ENCODE measurements around the gene LILRA2.
"Not testable (repeated sequence)": the region's sequence is repeated elsewhere in the genome, so short reads cannot be mapped to it uniquely, and the experiment has no call there.

The LILRA2 gene

GRCh38 chr19:54571715-54572615 is 1.6 kb upstream of the LILRA2 start:
- not testable (repeated sequence) for DNase-seq

DNA sequence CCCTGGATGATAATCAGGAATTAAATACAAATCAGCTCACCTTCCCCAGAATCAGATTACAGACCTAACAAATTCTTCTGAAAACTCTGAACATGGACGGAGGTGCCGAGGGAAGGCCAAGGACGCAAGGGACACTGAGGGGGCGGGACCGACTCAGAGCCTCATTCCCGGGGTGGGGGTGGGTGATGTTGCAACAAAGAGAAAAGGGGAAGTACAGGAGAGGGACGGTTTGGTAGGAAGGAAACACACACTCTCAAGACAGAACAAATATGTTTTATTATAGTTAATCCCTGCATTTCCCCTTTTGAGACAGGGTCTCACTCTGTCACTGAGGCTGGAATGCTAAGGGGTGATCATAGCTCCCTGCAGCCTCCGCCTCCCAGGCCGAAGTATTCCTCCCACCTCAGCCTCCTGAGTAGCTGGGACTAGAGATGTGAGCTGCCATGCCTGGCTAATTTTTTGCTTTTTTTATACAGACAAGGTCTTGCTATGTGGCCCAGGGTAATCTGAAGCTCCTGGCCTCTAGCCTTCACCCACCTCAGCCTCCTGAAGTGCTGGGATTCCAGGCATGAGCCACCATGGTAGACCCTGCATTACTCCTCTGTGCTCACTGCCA is 786 bp upstream of the LILRA2 start:
- DNase-seq = no peak

GRCh38 chr19:54574051-54574450 is 461 bp downstream of the LILRA2 start:
- no peak for DNase-seq

- DNase-seq = no peak
Observed at GRCh38 chr19:54574527-54575056, 1.0 kb downstream of the LILRA2 start.

DNA sequence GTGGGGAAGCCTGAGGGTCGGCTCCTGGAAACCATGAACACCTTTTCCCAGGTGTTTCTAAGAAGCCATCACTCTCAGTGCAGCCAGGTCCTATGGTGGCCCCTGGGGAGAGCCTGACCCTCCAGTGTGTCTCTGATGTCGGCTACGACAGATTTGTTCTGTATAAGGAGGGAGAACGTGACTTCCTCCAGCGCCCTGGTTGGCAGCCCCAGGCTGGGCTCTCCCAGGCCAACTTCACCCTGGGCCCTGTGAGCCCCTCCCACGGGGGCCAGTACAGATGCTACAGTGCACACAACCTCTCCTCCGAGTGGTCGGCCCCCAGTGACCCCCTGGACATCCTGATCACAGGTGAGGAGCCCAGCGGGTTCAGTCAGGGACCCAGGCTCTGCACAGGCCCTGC is 1.6 kb downstream of the LILRA2 start:
- not testable (repeated sequence) for DNase-seq

DNA sequence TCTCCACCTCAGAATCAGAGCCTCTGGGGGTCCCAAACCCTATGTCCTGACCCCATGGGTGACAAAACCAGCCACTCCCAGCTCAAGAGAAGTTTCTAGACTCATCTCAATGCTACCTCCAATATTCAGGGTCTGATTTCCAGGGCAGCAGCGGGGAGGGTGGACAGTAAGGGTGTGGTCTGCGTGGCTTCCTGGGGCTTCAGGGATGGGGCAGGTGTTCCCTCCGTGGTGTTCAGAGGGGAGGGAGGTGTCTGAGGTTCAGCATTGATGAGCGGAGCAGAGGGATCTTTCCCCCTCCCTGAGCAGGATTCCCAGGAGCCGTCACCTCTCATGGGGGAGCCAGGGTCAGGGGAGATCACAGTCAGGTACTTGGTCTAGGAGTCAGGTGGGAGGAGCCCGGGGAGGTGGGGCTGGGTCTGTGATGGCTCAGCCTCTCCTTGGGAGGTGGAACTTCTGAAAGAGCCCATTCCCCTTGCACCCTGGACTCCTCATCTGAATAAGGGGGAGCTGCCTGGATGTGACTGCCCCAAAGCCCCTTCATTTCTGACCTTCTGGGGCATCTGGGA is 2.9 kb downstream of the LILRA2 start:
- no peak for DNase-seq

DNA sequence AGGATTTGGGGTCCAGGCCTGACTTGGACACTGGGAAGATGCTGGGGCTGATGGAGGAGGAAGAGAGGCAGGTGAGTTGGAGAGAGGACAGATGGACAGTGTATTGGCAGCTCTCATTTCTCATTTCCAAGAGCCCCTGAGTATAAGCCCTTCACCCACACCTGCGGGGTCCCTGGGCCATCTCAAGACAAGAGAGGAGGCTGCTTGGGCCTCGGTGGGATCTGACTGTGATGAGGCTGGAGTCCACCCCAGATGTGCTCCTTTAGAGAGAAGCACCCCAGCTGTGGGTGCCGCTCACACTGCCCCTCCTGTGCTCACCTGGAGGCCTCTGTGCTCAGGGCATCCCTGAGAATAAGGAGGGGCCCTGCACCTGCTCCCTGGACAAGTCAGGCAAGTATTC is 3.7 kb downstream of the LILRA2 start:
- DNase-seq = no peak

DNA sequence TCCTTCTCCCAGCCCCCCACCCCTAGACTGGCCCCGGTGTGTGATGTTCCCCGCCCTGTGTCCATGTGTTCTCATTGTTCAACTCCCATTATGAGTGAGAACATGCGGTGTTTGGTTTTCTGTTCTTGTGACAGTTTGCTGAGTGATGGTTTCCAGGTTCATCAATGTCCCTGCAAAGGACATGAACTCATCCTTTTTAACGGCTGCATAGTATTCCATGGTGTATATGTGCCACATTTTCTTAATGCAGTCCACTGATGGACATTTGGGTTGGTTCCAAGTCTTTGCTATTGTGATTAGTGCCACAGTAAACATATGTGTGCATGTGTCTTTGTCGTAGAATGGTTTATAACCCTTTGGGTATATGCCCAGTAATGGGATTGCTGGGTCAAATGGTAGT is 4.7 kb downstream of the LILRA2 start:
- DNase-seq = not testable (repeated sequence)

DNA sequence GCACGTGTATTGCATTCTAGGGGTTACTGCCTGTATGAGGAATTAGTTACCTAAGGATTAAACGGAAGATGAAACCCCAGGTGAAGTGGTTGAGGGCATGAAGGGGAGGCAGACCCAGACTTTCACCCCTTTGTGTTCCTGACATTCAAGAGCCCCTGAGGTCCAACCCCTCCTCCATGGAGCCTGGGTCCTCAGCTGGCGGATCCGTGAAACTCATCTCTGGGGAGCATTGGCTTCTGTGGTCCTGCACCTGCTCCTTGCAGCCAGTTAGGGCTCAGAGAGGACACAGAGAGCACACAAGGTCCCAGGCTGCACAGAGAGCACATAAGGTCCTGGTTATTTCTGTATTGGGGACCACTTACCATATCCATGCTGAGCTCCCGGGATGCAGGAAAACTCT is 12.8 kb downstream of the LILRA2 start:
- DNase-seq = no peak

DNA sequence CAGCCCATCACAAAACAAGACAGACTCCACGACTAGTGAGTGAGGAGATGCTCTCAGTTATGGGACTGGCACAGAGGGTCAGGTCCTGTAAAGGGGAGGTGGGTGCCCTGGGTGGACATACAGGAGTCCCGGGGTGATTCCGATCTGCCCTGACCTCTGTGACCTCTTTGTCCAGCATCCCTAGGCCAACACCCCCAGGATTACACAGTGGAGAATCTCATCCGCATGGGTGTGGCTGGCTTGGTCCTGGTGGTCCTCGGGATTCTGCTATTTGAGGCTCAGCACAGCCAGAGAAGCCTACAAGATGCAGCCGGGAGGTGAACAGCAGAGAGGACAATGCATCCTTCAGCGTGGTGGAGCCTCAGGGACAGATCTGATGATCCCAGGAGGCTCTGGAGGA is 13.4 kb downstream of the LILRA2 start:
- no peak for DNase-seq

DNA sequence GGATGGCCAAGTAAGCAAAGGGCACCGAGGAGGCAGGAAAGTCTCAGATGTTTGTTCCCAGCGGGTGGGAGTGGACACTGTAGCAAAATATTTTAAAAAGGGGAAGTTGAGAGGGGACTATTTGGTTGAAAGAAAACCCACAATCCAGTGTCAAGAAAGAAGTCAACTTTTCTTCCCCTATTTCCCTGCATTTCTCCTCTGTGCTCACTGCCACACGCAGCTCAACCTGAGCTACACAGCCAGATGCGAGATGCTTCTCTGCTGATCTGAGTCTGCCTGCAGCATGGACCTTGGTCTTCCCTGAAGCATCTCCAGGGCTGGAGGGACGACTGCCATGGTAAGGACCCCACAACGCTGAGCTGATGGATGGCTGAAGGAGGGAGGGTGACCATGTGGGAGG is 19.9 kb downstream of the LILRA2 start, which contains the start of gene LILRA1:
Gene LILRA1 (plus strand): TSS at position 188 of the 400 bp plus-strand sequence. CDS start 613 bp downstream, outside the sequence.
- not testable (repeated sequence) for DNase-seq

- not testable (repeated sequence) for DNase-seq
Observed at GRCh38 chr19:54593931-54594626, 20.5 kb downstream of the LILRA2 start.

DNA sequence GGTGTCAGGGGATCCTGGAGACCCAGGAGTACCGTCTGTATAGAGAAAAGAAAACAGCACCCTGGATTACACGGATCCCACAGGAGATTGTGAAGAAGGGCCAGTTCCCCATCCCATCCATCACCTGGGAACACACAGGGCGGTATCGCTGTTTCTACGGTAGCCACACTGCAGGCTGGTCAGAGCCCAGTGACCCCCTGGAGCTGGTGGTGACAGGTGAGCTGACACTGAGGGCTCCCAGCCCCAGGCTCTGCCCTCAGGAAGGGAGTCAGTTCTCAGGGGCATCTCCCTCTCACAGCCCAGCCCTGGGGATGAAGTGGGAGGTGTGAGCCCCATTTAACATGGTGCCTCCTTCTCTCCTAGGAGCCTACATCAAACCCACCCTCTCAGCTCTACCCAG is 21.1 kb downstream of the LILRA2 start:
- DNase-seq = no peak

GRCh38 chr19:54595680-54596436 is 22.3 kb downstream of the LILRA2 start:
- not testable (repeated sequence) for DNase-seq

- no peak for DNase-seq
Observed at GRCh38 chr19:54600212-54600611, 26.6 kb downstream of the LILRA2 start.

GRCh38 chr19:54606230-54606629 is 32.6 kb downstream of the LILRA2 start:
- DNase-seq = no peak

- no peak for DNase-seq
Observed at GRCh38 chr19:54606891-54607784, 33.5 kb downstream of the LILRA2 start.

DNA sequence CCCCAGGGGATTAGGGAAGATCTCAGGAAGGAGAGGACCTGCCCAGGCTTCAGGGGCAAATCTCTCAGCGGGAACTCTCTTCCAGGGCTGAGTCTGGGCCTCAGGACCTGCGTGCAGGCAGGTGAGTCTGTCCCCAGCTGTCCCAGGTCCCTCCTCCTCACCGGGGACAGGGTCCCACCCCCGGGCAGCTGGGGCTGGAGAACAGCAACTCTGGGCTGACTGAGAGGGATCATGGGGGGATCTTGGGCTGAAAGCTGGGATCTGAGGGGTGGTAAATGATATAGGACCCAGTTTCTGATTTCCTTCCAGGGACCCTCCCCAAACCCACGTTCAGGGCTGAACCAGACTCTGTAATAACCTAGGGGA is 34.2 kb downstream of the LILRA2 start:
- no peak for DNase-seq

DNA sequence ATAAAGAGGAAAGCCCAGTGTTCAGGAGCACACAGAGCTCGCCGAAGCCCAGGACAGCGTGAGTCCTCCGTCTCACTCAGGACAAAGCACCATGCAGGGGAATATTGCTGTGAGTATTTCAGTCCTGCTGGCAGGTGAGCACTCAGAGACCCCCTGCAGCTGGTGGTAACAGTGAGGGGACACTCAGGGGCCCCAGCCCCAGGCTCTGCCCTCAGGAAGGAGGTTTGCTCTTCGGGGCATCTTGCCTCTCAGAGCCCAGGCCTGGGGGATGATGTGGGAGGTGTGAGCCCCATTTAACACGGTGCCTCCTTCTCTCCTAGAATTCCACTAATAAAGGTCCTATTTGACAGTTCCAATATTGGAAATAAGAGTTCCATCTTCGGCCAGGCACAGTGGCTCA is 34.6 kb downstream of the LILRA2 start:
- no peak for DNase-seq

DNA sequence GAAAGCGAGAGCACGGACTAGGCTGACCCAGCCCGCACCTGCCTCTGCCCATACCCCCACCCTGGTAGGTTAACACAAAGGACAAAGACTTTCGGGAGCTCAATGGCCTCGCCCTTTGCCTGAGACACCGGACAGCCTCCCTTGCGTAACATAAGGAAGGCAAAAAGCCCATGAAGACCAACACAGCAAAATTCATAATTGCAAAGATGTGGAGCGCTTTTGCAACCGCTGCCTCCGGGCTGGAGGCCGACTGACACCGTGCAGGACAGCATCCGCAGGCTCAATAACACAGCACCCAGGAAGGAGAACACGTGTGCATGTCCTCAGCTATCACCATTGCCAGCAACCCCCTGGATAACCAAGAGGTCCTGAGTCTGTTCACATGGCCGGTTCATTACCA is 35.2 kb downstream of the LILRA2 start:
- no peak for DNase-seq

DNA sequence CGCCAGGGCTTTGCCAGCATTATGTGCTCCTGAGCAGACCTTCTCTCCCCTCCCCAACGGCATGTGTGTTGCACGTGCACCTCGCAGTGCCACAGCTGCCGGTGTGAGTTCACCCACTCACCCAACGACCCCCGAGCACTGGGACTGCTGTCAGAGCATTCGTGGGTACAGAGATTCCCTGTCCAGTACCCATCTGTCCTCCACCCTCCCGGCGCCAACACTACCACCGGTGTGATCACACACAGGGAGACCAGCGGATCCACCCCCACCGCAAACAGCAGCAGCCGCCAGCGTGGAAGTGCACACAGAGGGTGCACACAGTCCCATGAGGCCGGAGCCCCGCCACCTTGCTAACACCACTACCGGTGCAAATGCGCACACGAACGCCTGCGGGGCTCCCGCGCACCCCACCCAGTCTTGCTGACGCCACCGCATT is 35.8 kb downstream of the LILRA2 start:
- no peak for DNase-seq

Measured in activated T-cell treated with anti-CD3 and anti-CD28 coated beads, Interleukin-2, amount 50 U/mL, for 48 hours (primary cell).